ENCODE data around the gene PRND.
"Not testable (repeated sequence)": the region's sequence is repeated elsewhere in the genome, so short reads cannot be mapped to it uniquely, and the experiment has no call there.

The PRND gene

DNA sequence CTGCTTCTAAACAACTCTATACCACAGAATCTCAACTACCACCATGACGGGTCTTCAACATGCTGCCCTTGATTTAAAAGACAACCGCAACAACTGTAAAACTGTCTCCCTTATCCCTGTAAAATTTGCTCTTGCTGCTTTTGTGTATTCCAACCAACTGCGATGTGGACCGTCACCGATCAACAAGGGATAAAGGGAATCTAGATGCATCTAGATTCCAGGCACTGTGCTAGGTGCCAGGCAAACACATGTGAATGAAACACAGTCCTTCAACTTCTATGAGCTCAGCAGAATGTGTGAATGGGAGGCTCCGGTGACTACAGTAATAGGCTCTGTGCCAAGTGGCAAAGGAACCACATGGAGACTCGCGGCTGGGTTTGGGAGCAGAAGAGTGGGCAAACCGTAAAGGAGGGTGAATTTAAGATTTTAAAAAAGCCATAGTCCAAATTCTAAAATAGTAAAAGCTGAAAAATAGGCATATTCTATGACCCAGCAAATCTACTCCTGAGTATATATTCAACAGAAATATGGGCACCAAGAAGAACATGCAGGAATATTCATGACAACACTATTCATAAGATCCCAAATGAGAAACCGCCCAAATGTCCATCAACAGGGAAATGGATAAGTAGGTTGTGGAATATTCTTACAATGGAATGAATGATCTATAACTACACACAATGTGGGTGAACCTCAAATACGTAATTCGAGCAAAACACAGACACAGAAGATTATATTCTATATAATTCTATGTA is 3.7 kb upstream of the PRND start:
- Mint-ChIP-seq H3K4me3 (no peak overlapping the region), H3K27ac (no peak overlapping the region), H3K4me1 (peaks cover 11% of the 10 kb centered on the region), H3K27me3 (peaks cover 2% of the 10 kb centered on the region), H3K36me3 (ENCODE audit: low read depth) (no peaks in the 10 kb centered on the region), H3K9me3 (no peaks in the 10 kb centered on the region)
- DNase-seq (no peak), ATAC-seq (no peak)

DNA sequence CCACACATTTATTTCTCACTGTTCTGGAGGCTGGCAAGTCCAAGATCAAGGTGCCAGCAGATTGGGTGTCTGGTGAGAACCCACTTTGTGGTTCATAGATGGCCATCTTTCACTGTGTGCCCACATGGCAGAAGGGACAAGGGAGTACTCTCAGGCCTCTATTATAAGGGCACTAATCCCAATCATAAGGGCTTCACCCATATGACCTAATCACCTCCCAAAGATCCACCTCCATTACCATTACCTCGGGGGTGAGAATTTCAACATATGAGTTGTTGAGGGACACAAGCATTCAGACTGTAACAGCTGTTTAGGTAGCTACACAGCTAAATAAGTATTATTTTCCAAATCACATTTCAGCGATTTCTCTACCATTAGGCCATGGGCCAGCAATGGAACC is 2.5 kb upstream of the PRND start:
- DNase-seq = no peak
- no peak for ATAC-seq
- Mint-ChIP-seq H3K9me3 (no peaks in the 10 kb centered on the region), H3K4me3 (no peak overlapping the region), H3K36me3 (ENCODE audit: low read depth) (no peaks in the 10 kb centered on the region), H3K4me1 (peaks cover 11% of the 10 kb centered on the region), H3K27me3 (peaks cover 2% of the 10 kb centered on the region), H3K27ac (no peak overlapping the region)

DNA sequence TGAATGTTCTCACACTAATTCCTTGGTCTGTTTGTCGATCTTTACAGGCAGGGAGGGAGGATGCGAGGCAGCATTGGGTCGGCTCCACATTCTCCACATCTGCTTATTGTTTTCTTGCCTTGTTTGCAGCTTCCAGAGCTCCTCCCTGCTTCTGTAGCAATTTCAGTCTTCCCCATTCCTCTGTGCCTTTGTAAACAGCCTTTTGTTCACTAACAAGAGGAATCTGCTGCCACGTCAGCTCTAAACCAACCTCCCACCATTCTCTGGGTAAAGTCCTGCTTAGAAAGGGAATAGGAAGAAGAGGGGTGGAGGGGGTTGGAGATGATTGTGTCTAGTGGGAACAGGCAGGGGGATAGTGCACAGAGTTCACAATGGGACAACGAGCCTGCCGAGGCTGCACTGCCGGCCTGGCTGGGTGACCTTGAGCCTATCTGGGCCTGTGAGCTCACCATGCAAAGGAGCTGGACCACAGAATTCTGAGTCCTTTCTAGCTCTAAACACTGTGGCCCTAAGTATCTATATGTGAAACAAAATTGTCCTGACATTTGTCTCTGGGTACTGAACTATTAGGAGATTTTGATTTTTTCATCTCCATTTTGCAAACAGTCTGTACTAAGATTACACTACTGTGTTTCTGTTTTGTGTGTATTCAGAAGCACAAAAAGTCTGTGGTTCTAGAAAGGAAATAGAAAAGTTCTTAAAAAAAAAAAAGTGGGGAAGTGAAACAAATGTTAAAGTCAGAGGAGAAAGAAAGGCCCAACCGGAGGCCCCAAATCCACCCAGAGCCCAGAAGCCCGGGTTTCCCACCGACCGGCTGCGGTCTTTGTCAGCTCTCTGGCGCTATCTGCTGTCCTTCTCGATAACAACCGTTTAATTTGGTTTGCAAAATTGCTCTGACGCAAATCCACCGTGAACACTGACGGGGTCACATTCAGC is 1.4 kb upstream of the PRND start:
- Mint-ChIP-seq H3K36me3 (ENCODE audit: low read depth) (no peaks in the 10 kb centered on the region), H3K27ac (no peak overlapping the region), H3K4me3 (no peak overlapping the region), H3K27me3 (no peaks in the 10 kb centered on the region), H3K9me3 (no peaks in the 10 kb centered on the region), H3K4me1 (peaks cover 11% of the 10 kb centered on the region)
- peak; percentile 78 for ATAC-seq
- peak; percentile 77 for DNase-seq

DNA sequence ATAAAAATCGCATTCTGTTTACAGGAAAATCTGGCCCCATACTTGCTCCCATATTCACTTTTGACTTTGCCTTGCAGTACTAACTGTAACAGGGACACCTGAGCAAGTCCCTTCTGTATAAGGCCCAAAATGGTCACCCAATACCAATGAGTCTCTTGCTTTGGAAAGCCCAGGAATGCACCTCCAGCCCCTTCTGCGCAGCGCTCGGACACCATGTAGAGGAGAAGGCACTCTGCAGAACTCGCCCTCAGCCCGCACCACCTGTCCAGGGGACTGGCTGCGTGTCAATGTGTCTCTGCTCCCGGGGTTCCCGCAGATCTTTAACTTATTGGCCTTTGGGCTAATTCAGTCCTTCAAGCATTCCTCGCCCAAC is 746 bp upstream of the PRND start:
- Mint-ChIP-seq H3K9me3 (no peaks in the 10 kb centered on the region), H3K36me3 (ENCODE audit: low read depth) (no peaks in the 10 kb centered on the region), H3K27me3 (no peaks in the 10 kb centered on the region), H3K4me1 (peaks cover 11% of the 10 kb centered on the region), H3K27ac (no peak overlapping the region), H3K4me3 (no peak overlapping the region)
- DNase-seq = no peak
- ATAC-seq = no peak

DNA sequence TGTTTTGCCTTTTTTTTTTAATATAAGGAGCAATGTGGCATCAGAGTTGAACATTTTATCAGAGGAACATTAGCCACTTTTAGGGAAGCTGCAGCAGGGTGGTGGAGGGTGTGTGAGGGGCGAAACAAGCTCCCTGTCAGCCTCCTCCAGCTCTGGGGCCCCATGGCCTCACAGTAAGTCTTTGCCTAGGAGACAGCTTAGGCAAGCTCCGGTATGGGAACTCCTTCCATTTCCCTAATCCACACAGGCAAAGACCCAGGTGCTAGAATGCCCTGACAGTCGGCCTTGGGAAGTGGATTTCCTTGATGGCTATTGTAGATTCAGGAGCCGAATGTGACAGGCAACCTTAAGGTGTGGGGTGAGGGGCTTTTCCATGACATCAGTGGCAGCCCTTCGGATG is 862 bp downstream of the PRND start:
- DNase-seq (no peak), ATAC-seq (no peak)
- Mint-ChIP-seq H3K4me3 (no peak overlapping the region), H3K9me3 (no peaks in the 10 kb centered on the region), H3K27ac (no peak overlapping the region), H3K27me3 (no peaks in the 10 kb centered on the region), H3K4me1 (peaks cover 19% of the 10 kb centered on the region), H3K36me3 (ENCODE audit: low read depth) (no peaks in the 10 kb centered on the region)

DNA sequence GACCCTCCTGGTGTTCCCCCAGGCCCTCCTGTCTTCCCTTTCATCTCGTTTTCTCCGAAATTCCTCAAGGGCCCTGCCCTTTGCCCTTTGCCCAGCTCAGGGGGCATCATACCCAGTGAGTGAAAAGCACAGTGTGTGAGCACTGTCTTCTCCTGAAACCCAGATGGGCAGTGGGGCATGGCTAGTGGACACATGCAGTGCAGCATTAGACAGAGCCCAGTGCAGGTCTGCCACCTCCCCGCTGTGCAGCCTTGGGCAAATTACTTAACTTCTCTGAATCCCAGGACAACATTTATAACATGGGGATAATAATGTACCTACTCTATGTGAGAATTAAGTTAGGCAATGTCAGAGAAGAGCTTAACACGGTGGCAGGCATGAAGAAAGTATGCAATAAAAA is 1.3 kb downstream of the PRND start:
- H3K4me1 Mint-ChIP-seq = peaks cover 19% of the 10 kb centered on the region
- no peak overlapping the region for H3K4me3 Mint-ChIP-seq
- H3K27ac Mint-ChIP-seq = no peak overlapping the region
- DNase-seq = no peak
- no peaks in the 10 kb centered on the region for H3K9me3 Mint-ChIP-seq
- H3K27me3 Mint-ChIP-seq = no peaks in the 10 kb centered on the region
- no peak for ATAC-seq
- no peaks in the 10 kb centered on the region for H3K36me3 Mint-ChIP-seq (ENCODE audit: low read depth)

DNA sequence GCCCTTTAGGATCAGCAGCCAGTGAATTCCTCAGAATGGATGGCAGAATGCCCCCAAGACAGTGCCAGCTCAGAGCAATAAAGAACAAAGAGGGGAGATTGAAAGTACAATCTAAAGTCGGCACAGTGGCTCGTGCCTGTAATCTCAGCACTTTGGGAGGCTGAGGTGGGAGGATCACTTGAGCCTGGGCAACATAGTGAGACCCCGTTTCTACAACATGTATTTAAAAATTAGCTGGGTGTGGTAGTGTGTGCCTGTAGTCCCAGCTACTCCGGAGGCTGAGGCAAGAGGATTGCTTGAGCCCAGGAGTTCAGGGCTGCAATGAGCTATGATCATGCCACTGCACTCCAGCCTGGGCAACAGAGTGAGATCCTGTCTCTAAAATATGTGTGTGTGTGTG is 1.8 kb downstream of the PRND start:
- DNase-seq; H3K27ac Mint-ChIP-seq; ATAC-seq; H3K27me3 Mint-ChIP-seq; H3K9me3 Mint-ChIP-seq; H3K36me3 Mint-ChIP-seq (ENCODE audit: low read depth); H3K4me3 Mint-ChIP-seq: not testable (repeated sequence)
- H3K4me1 Mint-ChIP-seq = peaks cover 19% of the 10 kb centered on the region

DNA sequence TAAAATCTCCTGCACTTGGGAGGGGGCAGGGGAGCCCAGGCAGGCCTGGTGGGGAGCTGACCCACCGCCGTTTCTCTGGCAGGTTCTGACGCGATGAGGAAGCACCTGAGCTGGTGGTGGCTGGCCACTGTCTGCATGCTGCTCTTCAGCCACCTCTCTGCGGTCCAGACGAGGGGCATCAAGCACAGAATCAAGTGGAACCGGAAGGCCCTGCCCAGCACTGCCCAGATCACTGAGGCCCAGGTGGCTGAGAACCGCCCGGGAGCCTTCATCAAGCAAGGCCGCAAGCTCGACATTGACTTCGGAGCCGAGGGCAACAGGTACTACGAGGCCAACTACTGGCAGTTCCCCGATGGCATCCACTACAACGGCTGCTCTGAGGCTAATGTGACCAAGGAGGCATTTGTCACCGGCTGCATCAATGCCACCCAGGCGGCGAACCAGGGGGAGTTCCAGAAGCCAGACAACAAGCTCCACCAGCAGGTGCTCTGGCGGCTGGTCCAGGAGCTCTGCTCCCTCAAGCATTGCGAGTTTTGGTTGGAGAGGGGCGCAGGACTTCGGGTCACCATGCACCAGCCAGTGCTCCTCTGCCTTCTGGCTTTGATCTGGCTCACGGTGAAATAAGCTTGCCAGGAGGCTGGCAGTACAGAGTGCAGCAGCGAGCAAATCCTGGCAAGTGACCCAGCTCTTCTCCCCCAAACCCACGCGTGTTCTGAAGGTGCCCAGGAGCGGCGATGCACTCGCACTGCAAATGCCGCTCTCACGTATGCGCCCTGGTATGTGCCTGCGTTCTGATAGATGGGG is 3.0 kb downstream of the PRND start:
- Mint-ChIP-seq H3K9me3 (no peaks in the 10 kb centered on the region), H3K27me3 (no peaks in the 10 kb centered on the region), H3K4me1 (peaks cover 19% of the 10 kb centered on the region), H3K4me3 (no peak overlapping the region), H3K27ac (no peak overlapping the region), H3K36me3 (ENCODE audit: low read depth) (no peaks in the 10 kb centered on the region)
- ATAC-seq = no peak
- no peak for DNase-seq

DNA sequence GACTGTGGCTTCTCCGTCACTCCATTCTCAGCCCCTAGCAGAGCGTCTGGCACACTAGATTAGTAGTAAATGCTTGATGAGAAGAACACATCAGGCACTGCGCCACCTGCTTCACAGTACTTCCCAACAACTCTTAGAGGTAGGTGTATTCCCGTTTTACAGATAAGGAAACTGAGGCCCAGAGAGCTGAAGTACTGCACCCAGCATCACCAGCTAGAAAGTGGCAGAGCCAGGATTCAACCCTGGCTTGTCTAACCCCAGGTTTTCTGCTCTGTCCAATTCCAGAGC is 3.5 kb downstream of the PRND start:
- no peaks in the 10 kb centered on the region for H3K9me3 Mint-ChIP-seq
- DNase-seq = no peak
- H3K4me1 Mint-ChIP-seq = peaks cover 17% of the 10 kb centered on the region
- H3K27me3 Mint-ChIP-seq = no peaks in the 10 kb centered on the region
- H3K27ac Mint-ChIP-seq = no peak overlapping the region
- no peaks in the 10 kb centered on the region for H3K36me3 Mint-ChIP-seq (ENCODE audit: low read depth)
- no peak overlapping the region for H3K4me3 Mint-ChIP-seq
- ATAC-seq = no peak

DNA sequence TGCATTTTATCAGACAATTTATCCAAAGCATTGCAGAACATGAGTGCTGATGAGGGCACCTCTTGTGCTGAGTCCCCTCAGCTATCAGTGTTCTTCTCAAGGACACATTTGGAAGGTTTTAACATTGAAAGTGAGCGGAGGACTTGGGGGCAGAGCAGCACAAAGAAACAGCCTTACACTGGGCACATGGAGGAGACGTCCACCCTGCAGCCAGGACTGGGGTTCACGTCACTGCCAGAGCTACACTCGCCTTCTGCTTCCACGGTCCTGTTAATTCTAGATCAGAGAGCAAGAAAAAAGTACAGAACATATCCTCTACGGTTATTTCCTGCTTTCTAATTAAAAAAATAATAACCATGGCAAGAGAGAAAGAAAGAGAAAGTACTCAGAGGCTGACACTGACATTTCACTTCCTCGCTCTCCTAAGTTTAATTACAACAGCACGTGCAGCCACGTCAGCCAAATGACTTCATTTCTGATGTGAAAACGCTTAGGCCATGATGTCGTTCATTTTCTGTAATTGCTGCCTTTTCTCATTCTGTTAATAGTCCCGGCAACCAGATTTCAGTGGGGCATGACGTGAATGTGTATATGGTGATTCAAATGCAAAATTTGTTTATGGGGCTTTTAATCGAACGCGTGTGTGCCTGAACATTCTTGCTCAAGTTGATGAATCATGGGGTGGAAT is 5.1 kb downstream of the PRND start:
- DNase-seq = peak; percentile 25
- H3K27me3 Mint-ChIP-seq = no peaks in the 10 kb centered on the region

DNA sequence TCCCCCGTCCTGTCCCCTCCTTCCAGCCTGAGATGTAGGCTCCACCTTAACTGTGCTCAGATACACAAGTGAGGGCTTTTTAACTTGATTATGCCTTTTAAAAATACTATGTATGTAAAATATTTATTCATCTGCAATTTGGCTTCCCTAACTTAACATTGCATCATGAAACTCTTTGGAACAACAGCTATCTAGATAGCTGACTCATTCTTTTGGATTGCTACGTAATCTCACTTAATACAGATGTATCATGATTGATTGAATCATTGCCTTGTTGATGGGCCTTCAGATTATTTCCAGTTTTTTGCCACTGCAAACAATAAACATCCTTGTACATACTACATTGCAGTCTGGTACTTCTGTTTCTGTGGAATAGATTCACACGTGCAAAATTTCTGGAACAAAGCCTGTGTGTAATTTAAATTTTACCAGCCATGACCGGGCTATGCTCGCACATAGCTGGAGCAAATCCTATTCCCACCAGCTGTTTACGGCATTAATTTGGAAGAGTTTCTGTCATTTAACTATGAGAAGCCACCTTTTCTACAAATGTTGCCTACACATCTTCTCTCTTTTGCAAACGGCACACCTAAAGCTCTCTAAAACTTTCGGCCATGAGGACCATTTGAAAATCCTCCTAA is 6.5 kb downstream of the PRND start:
- Mint-ChIP-seq H3K9me3 (no peaks in the 10 kb centered on the region), H3K27me3 (peaks cover 8% of the 10 kb centered on the region), H3K27ac (no peak overlapping the region), H3K4me1 (peaks cover 8% of the 10 kb centered on the region), H3K36me3 (ENCODE audit: low read depth) (no peaks in the 10 kb centered on the region), H3K4me3 (no peak overlapping the region)
- ATAC-seq (no peak), DNase-seq (no peak)

More for the DNA sequence above, 5.1 kb downstream of the PRND start:
- Mint-ChIP-seq H3K36me3 (ENCODE audit: low read depth) (no peaks in the 10 kb centered on the region), H3K4me3 (peak overlapping the region; percentile 6), H3K9me3 (no peaks in the 10 kb centered on the region), H3K4me1 (peaks cover 8% of the 10 kb centered on the region), H3K27ac (peak overlapping the region; percentile 50)
- peak; percentile 33 for ATAC-seq

DNA sequence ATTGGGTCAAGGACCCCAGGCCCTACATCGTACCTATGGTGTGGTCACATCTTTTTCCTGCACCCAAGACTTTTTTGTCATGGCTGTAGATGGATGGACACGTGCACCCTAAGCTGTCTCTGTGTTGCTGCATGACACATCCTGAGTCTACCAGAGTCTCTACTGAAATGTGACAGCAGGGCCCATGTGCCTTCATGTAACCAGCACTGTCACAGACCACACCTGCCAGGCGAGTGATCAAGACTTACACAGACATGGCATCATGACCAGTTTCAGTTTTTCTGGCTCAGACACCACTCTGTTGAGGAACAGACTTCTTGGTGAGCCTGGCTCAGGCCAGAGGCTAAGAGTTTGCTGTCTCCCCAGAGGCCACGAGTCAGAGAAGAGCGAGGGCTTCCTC is 7.6 kb downstream of the PRND start:
- H3K9me3 Mint-ChIP-seq = no peaks in the 10 kb centered on the region
- no peak for DNase-seq
- H3K27ac Mint-ChIP-seq = no peak overlapping the region
- ATAC-seq = peak; percentile 56
- H3K36me3 Mint-ChIP-seq (ENCODE audit: low read depth) = no peaks in the 10 kb centered on the region
- no peak overlapping the region for H3K4me3 Mint-ChIP-seq
- H3K4me1 Mint-ChIP-seq = peaks cover 8% of the 10 kb centered on the region
- H3K27me3 Mint-ChIP-seq = peaks cover 10% of the 10 kb centered on the region

DNA sequence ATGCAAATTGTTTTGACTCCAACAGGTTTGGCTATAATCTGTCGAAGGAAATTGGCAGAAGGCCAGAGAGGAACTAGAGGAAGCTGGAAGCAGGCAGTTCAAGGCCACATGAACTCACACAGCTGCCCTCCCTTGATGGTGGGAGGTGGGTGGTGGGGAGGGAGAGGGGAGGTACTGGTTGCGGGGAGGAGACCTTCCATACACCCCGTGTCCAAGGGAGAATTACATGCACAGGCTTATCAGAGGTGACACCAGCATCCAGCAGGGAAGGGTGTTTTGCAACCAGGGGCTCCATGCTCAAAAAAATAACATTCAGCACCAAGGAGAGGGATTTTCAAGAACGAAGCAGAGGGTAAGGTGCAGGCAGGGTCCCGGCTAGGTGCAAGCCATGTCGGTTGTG is 9.1 kb downstream of the PRND start:
- no peak overlapping the region for H3K27ac Mint-ChIP-seq
- ATAC-seq = no peak
- peaks cover 14% of the 10 kb centered on the region for H3K27me3 Mint-ChIP-seq
- H3K4me3 Mint-ChIP-seq = no peak overlapping the region
- no peaks in the 10 kb centered on the region for H3K36me3 Mint-ChIP-seq (ENCODE audit: low read depth)
- DNase-seq = no peak
- H3K9me3 Mint-ChIP-seq = no peaks in the 10 kb centered on the region
- H3K4me1 Mint-ChIP-seq = peaks cover 8% of the 10 kb centered on the region

DNA sequence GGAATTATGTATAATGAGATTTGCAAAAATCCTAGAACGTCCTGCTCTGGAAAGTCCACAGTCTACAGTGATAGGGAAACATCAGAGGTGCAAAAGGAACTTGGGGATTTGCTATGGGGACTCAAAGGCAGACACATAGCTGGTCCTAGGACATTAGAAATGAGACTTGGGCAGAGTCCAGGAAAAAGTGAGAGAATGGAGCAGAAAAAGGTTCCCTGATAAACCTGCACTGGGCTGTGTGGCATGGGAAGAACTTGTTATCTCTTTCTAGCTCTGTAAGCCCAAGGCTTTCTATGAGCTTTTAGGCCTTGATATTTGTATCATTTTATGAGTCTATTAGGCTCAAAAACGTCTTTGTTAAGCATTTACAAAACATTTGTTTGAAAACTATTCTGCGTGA is 15.2 kb downstream of the PRND start:
- no peaks in the 10 kb centered on the region for H3K9me3 Mint-ChIP-seq
- H3K27me3 Mint-ChIP-seq = peaks cover 27% of the 10 kb centered on the region
- H3K4me1 Mint-ChIP-seq = no peaks in the 10 kb centered on the region
- no peak for ATAC-seq
- no peaks in the 10 kb centered on the region for H3K36me3 Mint-ChIP-seq (ENCODE audit: low read depth)
- no peak overlapping the region for H3K4me3 Mint-ChIP-seq
- H3K27ac Mint-ChIP-seq = no peak overlapping the region
- DNase-seq = no peak

Measured in activated naive CD8-positive, alpha-beta T cell treated with anti-CD3 and anti-CD28 coated beads, Interleukin-2, amount 50 U/mL, for 24 hours (primary cell).